Measurements from ENCODE around the gene DNAH9. TPM values are rescaled to one million over a fixed set of nuclear protein-coding genes. Genes with fewer than 3 reads are reported as not detected.

Gene DNAH9
- total RNA-seq, 1 experiment from 2014 or later, result 0.54 TPM

GRCh38 chr17:11589716-11590115 is 8.6 kb upstream of the DNAH9 start:
- no peak for DNase-seq (ENCODE audit: low spot score)

- DNase-seq (ENCODE audit: low spot score), result no peak
Measured at GRCh38 chr17:11601661-11602060, 3.4 kb downstream of the DNAH9 start.

- DNase-seq (ENCODE audit: low spot score), result no peak
Measured at GRCh38 chr17:11608396-11608795, 10.1 kb downstream of the DNAH9 start.

- DNase-seq (ENCODE audit: low spot score), result no peak
Measured at GRCh38 chr17:11610999-11611566, 12.8 kb downstream of the DNAH9 start.

- no peak for DNase-seq (ENCODE audit: low spot score)
Measured at GRCh38 chr17:11612956-11613355, 14.7 kb downstream of the DNAH9 start.

- peak; percentile 36 for DNase-seq (ENCODE audit: low spot score)
Measured at GRCh38 chr17:11618861-11619566, 20.7 kb downstream of the DNAH9 start.

- no peak for DNase-seq (ENCODE audit: low spot score)
Measured at GRCh38 chr17:11622492-11622891, 24.2 kb downstream of the DNAH9 start.

GRCh38 chr17:11624976-11625375 is 26.7 kb downstream of the DNAH9 start:
- DNase-seq (ENCODE audit: low spot score), result no peak

- no peak for DNase-seq (ENCODE audit: low spot score)
Measured at GRCh38 chr17:11625878-11626277, 27.6 kb downstream of the DNAH9 start.

GRCh38 chr17:11627301-11627940 is 29.2 kb downstream of the DNAH9 start:
- no peak for DNase-seq (ENCODE audit: low spot score)

GRCh38 chr17:11628374-11628773 is 30.1 kb downstream of the DNAH9 start:
- DNase-seq (ENCODE audit: low spot score), result no peak

GRCh38 chr17:11628831-11629230 is 30.6 kb downstream of the DNAH9 start:
- DNase-seq (ENCODE audit: low spot score), result no peak

- DNase-seq (ENCODE audit: low spot score), result no peak
Measured at GRCh38 chr17:11636771-11637170, 38.5 kb downstream of the DNAH9 start.

GRCh38 chr17:11637796-11638195 is 39.5 kb downstream of the DNAH9 start:
- no peak for DNase-seq (ENCODE audit: low spot score)

GRCh38 chr17:11638700-11639265 is 40.5 kb downstream of the DNAH9 start:
- no peak for DNase-seq (ENCODE audit: low spot score)

- DNase-seq (ENCODE audit: low spot score), result no peak
Measured at GRCh38 chr17:11639736-11640462, 41.6 kb downstream of the DNAH9 start.

GRCh38 chr17:11640463-11640814 is 42.2 kb downstream of the DNAH9 start:
- no peak for DNase-seq (ENCODE audit: low spot score)

- no peak for DNase-seq (ENCODE audit: low spot score)
Measured at GRCh38 chr17:11641521-11642275, 43.4 kb downstream of the DNAH9 start.

- DNase-seq (ENCODE audit: low spot score), result no peak
Measured at GRCh38 chr17:11642655-11643054, 44.4 kb downstream of the DNAH9 start.

- no peak for DNase-seq (ENCODE audit: low spot score)
Measured at GRCh38 chr17:11643851-11644250, 45.6 kb downstream of the DNAH9 start.
